ENCODE data around the gene CCNQ.

The CCNQ gene

GRCh38 chrX:153561337-153561736 is 37.6 kb downstream of the CCNQ start:
- no peak for ATAC-seq

GRCh38 chrX:153560466-153560865 is 38.5 kb downstream of the CCNQ start:
- TF ChIP-seq OSR1 (CRISPR knock-in tag; IDR thresholded peaks at IDR 0.05) (no peak), TOX (CRISPR knock-in tag; IDR thresholded peaks at IDR 0.05; ENCODE audit: borderline replicate concordance) (no peak), CSDC2 (CRISPR knock-in tag; IDR thresholded peaks at IDR 0.05) (no peak), ZNF565 (CRISPR knock-in tag; conservative IDR thresholded peaks at IDR 0.05; ENCODE audit: low read depth) (no peak), GLIS3 (CRISPR knock-in tag; IDR thresholded peaks at IDR 0.05) (no peak), ARNTL (CRISPR knock-in tag; IDR thresholded peaks at IDR 0.05; ENCODE audit: borderline replicate concordance, low read depth) (no peak), ISL1 (CRISPR knock-in tag; IDR thresholded peaks at IDR 0.05) (no peak), ESRRG (CRISPR knock-in tag; IDR thresholded peaks at IDR 0.05) (no peak), SNAI2 (CRISPR knock-in tag; IDR thresholded peaks at IDR 0.05) (no peak), ZFP3 (CRISPR knock-in tag; IDR thresholded peaks at IDR 0.05) (no peak), ZNF70 (CRISPR knock-in tag; IDR thresholded peaks at IDR 0.05) (no peak), TCF4 (CRISPR knock-in tag; IDR thresholded peaks at IDR 0.05; ENCODE audit: borderline replicate concordance) (no peak), PPARA (CRISPR knock-in tag; IDR thresholded peaks at IDR 0.05; ENCODE audit: borderline replicate concordance) (no peak), RARB (CRISPR knock-in tag; IDR thresholded peaks at IDR 0.05) (no peak), ZFP30 (CRISPR knock-in tag; IDR thresholded peaks at IDR 0.05) (no peak)
- TF ChIP-seq, protein P1, sequence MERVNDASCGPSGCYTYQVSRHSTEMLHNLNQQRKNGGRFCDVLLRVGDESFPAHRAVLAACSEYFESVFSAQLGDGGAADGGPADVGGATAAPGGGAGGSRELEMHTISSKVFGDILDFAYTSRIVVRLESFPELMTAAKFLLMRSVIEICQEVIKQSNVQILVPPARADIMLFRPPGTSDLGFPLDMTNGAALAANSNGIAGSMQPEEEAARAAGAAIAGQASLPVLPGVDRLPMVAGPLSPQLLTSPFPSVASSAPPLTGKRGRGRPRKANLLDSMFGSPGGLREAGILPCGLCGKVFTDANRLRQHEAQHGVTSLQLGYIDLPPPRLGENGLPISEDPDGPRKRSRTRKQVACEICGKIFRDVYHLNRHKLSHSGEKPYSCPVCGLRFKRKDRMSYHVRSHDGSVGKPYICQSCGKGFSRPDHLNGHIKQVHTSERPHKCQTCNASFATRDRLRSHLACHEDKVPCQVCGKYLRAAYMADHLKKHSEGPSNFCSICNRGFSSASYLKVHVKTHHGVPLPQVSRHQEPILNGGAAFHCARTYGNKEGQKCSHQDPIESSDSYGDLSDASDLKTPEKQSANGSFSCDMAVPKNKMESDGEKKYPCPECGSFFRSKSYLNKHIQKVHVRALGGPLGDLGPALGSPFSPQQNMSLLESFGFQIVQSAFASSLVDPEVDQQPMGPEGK (CRISPR knock-in tag; IDR thresholded peaks at IDR 0.05; ENCODE audit: borderline replicate concordance): no peak
- TF ChIP-seq, protein P2, sequence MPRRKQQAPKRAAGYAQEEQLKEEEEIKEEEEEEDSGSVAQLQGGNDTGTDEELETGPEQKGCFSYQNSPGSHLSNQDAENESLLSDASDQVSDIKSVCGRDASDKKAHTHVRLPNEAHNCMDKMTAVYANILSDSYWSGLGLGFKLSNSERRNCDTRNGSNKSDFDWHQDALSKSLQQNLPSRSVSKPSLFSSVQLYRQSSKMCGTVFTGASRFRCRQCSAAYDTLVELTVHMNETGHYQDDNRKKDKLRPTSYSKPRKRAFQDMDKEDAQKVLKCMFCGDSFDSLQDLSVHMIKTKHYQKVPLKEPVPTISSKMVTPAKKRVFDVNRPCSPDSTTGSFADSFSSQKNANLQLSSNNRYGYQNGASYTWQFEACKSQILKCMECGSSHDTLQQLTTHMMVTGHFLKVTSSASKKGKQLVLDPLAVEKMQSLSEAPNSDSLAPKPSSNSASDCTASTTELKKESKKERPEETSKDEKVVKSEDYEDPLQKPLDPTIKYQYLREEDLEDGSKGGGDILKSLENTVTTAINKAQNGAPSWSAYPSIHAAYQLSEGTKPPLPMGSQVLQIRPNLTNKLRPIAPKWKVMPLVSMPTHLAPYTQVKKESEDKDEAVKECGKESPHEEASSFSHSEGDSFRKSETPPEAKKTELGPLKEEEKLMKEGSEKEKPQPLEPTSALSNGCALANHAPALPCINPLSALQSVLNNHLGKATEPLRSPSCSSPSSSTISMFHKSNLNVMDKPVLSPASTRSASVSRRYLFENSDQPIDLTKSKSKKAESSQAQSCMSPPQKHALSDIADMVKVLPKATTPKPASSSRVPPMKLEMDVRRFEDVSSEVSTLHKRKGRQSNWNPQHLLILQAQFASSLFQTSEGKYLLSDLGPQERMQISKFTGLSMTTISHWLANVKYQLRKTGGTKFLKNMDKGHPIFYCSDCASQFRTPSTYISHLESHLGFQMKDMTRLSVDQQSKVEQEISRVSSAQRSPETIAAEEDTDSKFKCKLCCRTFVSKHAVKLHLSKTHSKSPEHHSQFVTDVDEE (CRISPR knock-in tag; IDR thresholded peaks at IDR 0.05): no peak
- TF ChIP-seq, protein P3, sequence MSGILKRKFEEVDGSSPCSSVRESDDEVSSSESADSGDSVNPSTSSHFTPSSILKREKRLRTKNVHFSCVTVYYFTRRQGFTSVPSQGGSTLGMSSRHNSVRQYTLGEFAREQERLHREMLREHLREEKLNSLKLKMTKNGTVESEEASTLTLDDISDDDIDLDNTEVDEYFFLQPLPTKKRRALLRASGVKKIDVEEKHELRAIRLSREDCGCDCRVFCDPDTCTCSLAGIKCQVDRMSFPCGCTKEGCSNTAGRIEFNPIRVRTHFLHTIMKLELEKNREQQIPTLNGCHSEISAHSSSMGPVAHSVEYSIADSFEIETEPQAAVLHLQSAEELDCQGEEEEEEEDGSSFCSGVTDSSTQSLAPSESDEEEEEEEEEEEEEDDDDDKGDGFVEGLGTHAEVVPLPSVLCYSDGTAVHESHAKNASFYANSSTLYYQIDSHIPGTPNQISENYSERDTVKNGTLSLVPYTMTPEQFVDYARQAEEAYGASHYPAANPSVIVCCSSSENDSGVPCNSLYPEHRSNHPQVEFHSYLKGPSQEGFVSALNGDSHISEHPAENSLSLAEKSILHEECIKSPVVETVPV (CRISPR knock-in tag; IDR thresholded peaks at IDR 0.05): no peak
- no peak for ATAC-seq

More at GRCh38 chrX:153561337-153561736, 37.6 kb downstream of the CCNQ start:
- TF ChIP-seq, protein P2 (CRISPR knock-in tag; IDR thresholded peaks at IDR 0.05): no peak
- TF ChIP-seq, protein P4, sequence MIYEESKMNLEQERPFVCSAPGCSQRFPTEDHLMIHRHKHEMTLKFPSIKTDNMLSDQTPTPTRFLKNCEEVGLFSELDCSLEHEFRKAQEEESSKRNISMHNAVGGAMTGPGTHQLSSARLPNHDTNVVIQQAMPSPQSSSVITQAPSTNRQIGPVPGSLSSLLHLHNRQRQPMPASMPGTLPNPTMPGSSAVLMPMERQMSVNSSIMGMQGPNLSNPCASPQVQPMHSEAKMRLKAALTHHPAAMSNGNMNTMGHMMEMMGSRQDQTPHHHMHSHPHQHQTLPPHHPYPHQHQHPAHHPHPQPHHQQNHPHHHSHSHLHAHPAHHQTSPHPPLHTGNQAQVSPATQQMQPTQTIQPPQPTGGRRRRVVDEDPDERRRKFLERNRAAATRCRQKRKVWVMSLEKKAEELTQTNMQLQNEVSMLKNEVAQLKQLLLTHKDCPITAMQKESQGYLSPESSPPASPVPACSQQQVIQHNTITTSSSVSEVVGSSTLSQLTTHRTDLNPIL (CRISPR knock-in tag; IDR thresholded peaks at IDR 0.05; ENCODE audit: low read depth): no peak
- TF ChIP-seq SNAI2 (CRISPR knock-in tag; IDR thresholded peaks at IDR 0.05) (no peak), ZFP3 (CRISPR knock-in tag; IDR thresholded peaks at IDR 0.05) (no peak), CSDC2 (CRISPR knock-in tag; IDR thresholded peaks at IDR 0.05) (no peak), ZFP30 (CRISPR knock-in tag; IDR thresholded peaks at IDR 0.05) (no peak), GLIS3 (CRISPR knock-in tag; IDR thresholded peaks at IDR 0.05) (no peak)
- TF ChIP-seq, protein P5, sequence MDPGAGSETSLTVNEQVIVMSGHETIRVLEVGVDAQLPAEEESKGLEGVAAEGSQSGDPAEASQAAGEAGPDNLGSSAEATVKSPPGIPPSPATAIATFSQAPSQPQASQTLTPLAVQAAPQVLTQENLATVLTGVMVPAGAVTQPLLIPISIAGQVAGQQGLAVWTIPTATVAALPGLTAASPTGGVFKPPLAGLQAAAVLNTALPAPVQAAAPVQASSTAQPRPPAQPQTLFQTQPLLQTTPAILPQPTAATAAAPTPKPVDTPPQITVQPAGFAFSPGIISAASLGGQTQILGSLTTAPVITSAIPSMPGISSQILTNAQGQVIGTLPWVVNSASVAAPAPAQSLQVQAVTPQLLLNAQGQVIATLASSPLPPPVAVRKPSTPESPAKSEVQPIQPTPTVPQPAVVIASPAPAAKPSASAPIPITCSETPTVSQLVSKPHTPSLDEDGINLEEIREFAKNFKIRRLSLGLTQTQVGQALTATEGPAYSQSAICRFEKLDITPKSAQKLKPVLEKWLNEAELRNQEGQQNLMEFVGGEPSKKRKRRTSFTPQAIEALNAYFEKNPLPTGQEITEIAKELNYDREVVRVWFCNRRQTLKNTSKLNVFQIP (CRISPR knock-in tag; IDR thresholded peaks at IDR 0.05; ENCODE audit: borderline replicate concordance, low read depth): no peak
